HL-60 (cell line): ENCODE measurements around the gene BANF1.

Source experiments
- DNase-seq, 2 experiments: peaks; one replicate each; pipeline ENCODE4 v3.0.0-alpha.2; 2010 to 2020; ENCODE audit warnings: low read depth in 1 of 2, low spot score in 1 of 2
- H3K27ac ChIP-seq: fragments of 250-450 bp; sonication (Bioruptor Pico); replicated peaks from 2 replicates; pipeline ENCODE4 v1.5.1; 2020; ENCODE audit warnings: mild to moderate bottlenecking, moderate library complexity
- H3K27me3 ChIP-seq: fragments of 250-450 bp; sonication (Bioruptor Pico); 2 replicates; pipeline ENCODE4 v1.5.1; 2021; ENCODE audit warnings: mild to moderate bottlenecking, moderate library complexity; ENCODE audit not compliant: insufficient read depth, poor library complexity, severe bottlenecking
- H3K4me3 ChIP-seq: replicated peaks from 2 replicates; pipeline ENCODE4 v1.5.1; 2011; ENCODE audit warnings: mild to moderate bottlenecking, control low read depth, low read length; ENCODE audit not compliant: insufficient read depth
- CTCF ChIP-seq: IDR thresholded peaks from one replicate; pipeline ENCODE4 v1.5.1; 2011; ENCODE audit warnings: low read length, control low read depth, inconsistent platforms; ENCODE audit not compliant: insufficient read depth
- GABPA ChIP-seq: IDR thresholded peaks from 2 replicates; pipeline ENCODE4 v1.6.1; 2012; ENCODE audit warnings: low read depth
- POLR2AphosphoS5 ChIP-seq: IDR thresholded peaks from 2 replicates; pipeline ENCODE4 v1.6.1; 2012; ENCODE audit warnings: low read depth
- REST ChIP-seq: IDR thresholded peaks from 2 replicates; pipeline ENCODE4 v1.6.1; 2012; ENCODE audit warnings: low read depth; ENCODE audit not compliant: insufficient replicate concordance
- SPI1 ChIP-seq: IDR thresholded peaks from 2 replicates; pipeline ENCODE4 v1.6.1; 2012; ENCODE audit warnings: low read depth, mild to moderate bottlenecking, borderline replicate concordance

BANF1 gene

GRCh38 chr11:65997286-65997685 lies 5.0 kb upstream of the BANF1 start:
- peak in 1 of 2 experiments; percentile 50 for DNase-seq
- no peaks in the 10 kb centered on the region for H3K27me3 ChIP-seq
- peak; percentile 37; the same call in 1 of the 2 replicates for TF ChIP-seq POLR2AphosphoS5
- TF ChIP-seq GABPA, result no peak

GRCh38 chr11:66002648-66003225 lies 434 bp downstream of the BANF1 start:
- Histone ChIP-seq H3K27ac (peak overlapping the region; percentile 97), H3K4me3 (peak overlapping the region; percentile 96), H3K27me3 (no peaks in the 10 kb centered on the region)
- TF ChIP-seq POLR2AphosphoS5, result no peak
- no peak for TF ChIP-seq REST
- no peak for TF ChIP-seq GABPA
- TF ChIP-seq SPI1, result no peak
- TF ChIP-seq CTCF, result no peak
- peak in 1 of 2 experiments; percentile 33 for DNase-seq

More at GRCh38 chr11:65997286-65997685, 5.0 kb upstream of the BANF1 start:
- H3K27ac ChIP-seq, result no peak overlapping the region
- H3K4me3 ChIP-seq, result no peak overlapping the region

GRCh38 chr11:66003291-66003690 lies 988 bp downstream of the BANF1 start:
- Histone ChIP-seq H3K27me3 (no peaks in the 10 kb centered on the region), H3K27ac (peak overlapping the region; percentile 97), H3K4me3 (peak overlapping the region; percentile 96)
- DNase-seq, result no peak
- TF ChIP-seq GABPA (no peak), CTCF (no peak), POLR2AphosphoS5 (no peak), SPI1 (no peak), REST (no peak)

GRCh38 chr11:66004186-66004585 lies 1.9 kb downstream of the BANF1 start:
- Histone ChIP-seq H3K4me3 (no peak overlapping the region), H3K27me3 (no peaks in the 10 kb centered on the region), H3K27ac (no peak overlapping the region)
- TF ChIP-seq CTCF (no peak), POLR2AphosphoS5 (no peak), SPI1 (no peak), REST (no peak), GABPA (no peak)
- DNase-seq, result no peak
